Hepatocyte (in vitro differentiated cells): ENCODE results near the gene INO80D.

ENCODE experiments used
- CTCF ChIP-seq: fragments of 200-600 bp; sonication (generic); IDR thresholded peaks from 2 replicates; pipeline ENCODE4 v1.5.1; 2016; ENCODE audit warnings: antibody characterized with exemption, mild to moderate bottlenecking; ENCODE audit not compliant: poor library complexity
- EZH2 ChIP-seq: fragments of 200-600 bp; sonication (generic); IDR thresholded peaks from 2 replicates; pipeline ENCODE4 v1.6.1; 2016; ENCODE audit warnings: antibody characterized with exemption, mild to moderate bottlenecking, borderline replicate concordance
- EZH2phosphoT487 ChIP-seq: fragments of 200-600 bp; sonication (generic); IDR thresholded peaks from one replicate; pipeline ENCODE4 v1.6.1; 2018; ENCODE audit warnings: antibody characterized with exemption, mild to moderate bottlenecking, low read depth, moderate library complexity; ENCODE audit not compliant: unreplicated experiment, severe bottlenecking

- no peak for TF ChIP-seq CTCF
- TF ChIP-seq EZH2, result no peak
- no peak for TF ChIP-seq EZH2phosphoT487
Measured at GRCh38 chr2:206079699-206080465, 6.1 kb downstream of the INO80D start.
